ENCODE data around the gene SEPTIN1. TPM values are rescaled to one million over a fixed set of nuclear protein-coding genes. Genes with fewer than 3 reads are reported as not detected.
A peak's percentile ranks its signal among the peaks of the same experiment; 100 is the strongest.
"Not testable (repeated sequence)": the region's sequence is repeated elsewhere in the genome, so short reads cannot be mapped to it uniquely, and the experiment has no call there.

SEPTIN1 gene
- total and polyA plus RNA-seq, 8 donors: 2.5 to 6.3 (median 3.1) TPM

GRCh38 chr16:30342751-30343490 lies 39.4 kb downstream of the SEPTIN1 start:
- ATAC-seq: no peak

GRCh38 chr16:30341971-30342370 lies 40.4 kb downstream of the SEPTIN1 start:
- H3K4me1 ChIP-seq; intact Hi-C loops (cut with DNase I); DNase-seq; H3K4me3 ChIP-seq; ATAC-seq; H3K27ac ChIP-seq; H3K36me3 ChIP-seq; H3K27me3 ChIP-seq; H3K9me3 ChIP-seq: not testable (repeated sequence)

More at GRCh38 chr16:30342751-30343490, 39.4 kb downstream of the SEPTIN1 start:
- TF ChIP-seq CTCF (IDR thresholded peaks at IDR 0.05): no peak
- DNase-seq: no peak
- intact Hi-C loops (cut with DNase I): no loop called here
- H3K27me3 ChIP-seq: no peaks in the 10 kb centered on the region
- no peaks in the 10 kb centered on the region for H3K9me3 ChIP-seq
- H3K27ac ChIP-seq: no peak overlapping the region
- H3K4me3 ChIP-seq: no peak overlapping the region
- H3K36me3 ChIP-seq: no peaks in the 10 kb centered on the region
- H3K4me1 ChIP-seq: no peaks in the 10 kb centered on the region

- Histone ChIP-seq H3K4me3 (no peak overlapping the region), H3K4me1 (peaks cover 0 to 5% of the 10 kb centered on the region in 2 donors), H3K27me3 (no peaks in the 10 kb centered on the region), H3K9me3 (no peaks in the 10 kb centered on the region), H3K36me3 (no peaks in the 10 kb centered on the region), H3K27ac (no peak overlapping the region)
- intact Hi-C loops (cut with DNase I): no loop called here
- ATAC-seq: no peak
- TF ChIP-seq CTCF (IDR thresholded peaks at IDR 0.05): no peak
- DNase-seq: no peak
Observed at GRCh38 chr16:30340621-30341020, 41.7 kb downstream of the SEPTIN1 start.

- H3K36me3 ChIP-seq; DNase-seq; H3K27ac ChIP-seq; H3K4me1 ChIP-seq; H3K27me3 ChIP-seq; intact Hi-C loops (cut with DNase I); H3K4me3 ChIP-seq; ATAC-seq; H3K9me3 ChIP-seq: not testable (repeated sequence)
Observed at GRCh38 chr16:30338715-30339114, 43.6 kb downstream of the SEPTIN1 start.

GRCh38 chr16:30337964-30338357 lies 44.4 kb downstream of the SEPTIN1 start:
- H3K36me3 ChIP-seq; H3K9me3 ChIP-seq; H3K4me3 ChIP-seq; ATAC-seq; H3K27ac ChIP-seq; DNase-seq; intact Hi-C loops (cut with DNase I); H3K27me3 ChIP-seq: not testable (repeated sequence)
- H3K4me1 ChIP-seq: peaks cover 0 to 11% of the 10 kb centered on the region in 2 donors

- no peak for TF ChIP-seq CTCF (IDR thresholded peaks at IDR 0.05)
- intact Hi-C loops (cut with DNase I): no loop called here
- Histone ChIP-seq H3K4me1 (peaks cover 0 to 14% of the 10 kb centered on the region in 2 donors), H3K27me3 (no peaks in the 10 kb centered on the region), H3K27ac (peak overlapping the region; percentile 88 to 97), H3K36me3 (no peaks in the 10 kb centered on the region), H3K4me3 (peak overlapping the region; percentile 62 to 63), H3K9me3 (no peaks in the 10 kb centered on the region)
- ATAC-seq (peak; percentile 5), DNase-seq (peak in 1 of 4 donors; percentile 39)
Observed at GRCh38 chr16:30335598-30336474, 46.5 kb downstream of the SEPTIN1 start.

- intact Hi-C loops (cut with DNase I); H3K9me3 ChIP-seq; H3K36me3 ChIP-seq; H3K27me3 ChIP-seq: not testable (repeated sequence)
- peak; percentile 67 to 97 (median 86) for DNase-seq
- peak overlapping the region; percentile 88 to 97 for H3K27ac ChIP-seq
- peak overlapping the region; percentile 62 to 63 for H3K4me3 ChIP-seq
- peak; percentile 97 for ATAC-seq
- H3K4me1 ChIP-seq: peaks cover 0 to 19% of the 10 kb centered on the region in 2 donors
Observed at GRCh38 chr16:30335028-30335597, 47.2 kb downstream of the SEPTIN1 start.

- peak; percentile 57 to 98 (median 86) for DNase-seq
- ATAC-seq: peak; percentile 98
- peak overlapping the region; percentile 62 to 63 for H3K4me3 ChIP-seq
- H3K9me3 ChIP-seq; intact Hi-C loops (cut with DNase I); H3K36me3 ChIP-seq; H3K27me3 ChIP-seq: not testable (repeated sequence)
- H3K4me1 ChIP-seq: peaks cover 0 to 20% of the 10 kb centered on the region in 2 donors
- H3K27ac ChIP-seq: peak overlapping the region; percentile 88 to 97
Observed at GRCh38 chr16:30334473-30334989, 47.8 kb downstream of the SEPTIN1 start.
